NCI-H69 (cell line): ENCODE data around the gene TUBB1.

ENCODE experiments used
- DNase-seq: peaks from one replicate; lab custom pipeline; 2025; lab: John Stamatoyannopoulos, UW

Gene TUBB1

DNA sequence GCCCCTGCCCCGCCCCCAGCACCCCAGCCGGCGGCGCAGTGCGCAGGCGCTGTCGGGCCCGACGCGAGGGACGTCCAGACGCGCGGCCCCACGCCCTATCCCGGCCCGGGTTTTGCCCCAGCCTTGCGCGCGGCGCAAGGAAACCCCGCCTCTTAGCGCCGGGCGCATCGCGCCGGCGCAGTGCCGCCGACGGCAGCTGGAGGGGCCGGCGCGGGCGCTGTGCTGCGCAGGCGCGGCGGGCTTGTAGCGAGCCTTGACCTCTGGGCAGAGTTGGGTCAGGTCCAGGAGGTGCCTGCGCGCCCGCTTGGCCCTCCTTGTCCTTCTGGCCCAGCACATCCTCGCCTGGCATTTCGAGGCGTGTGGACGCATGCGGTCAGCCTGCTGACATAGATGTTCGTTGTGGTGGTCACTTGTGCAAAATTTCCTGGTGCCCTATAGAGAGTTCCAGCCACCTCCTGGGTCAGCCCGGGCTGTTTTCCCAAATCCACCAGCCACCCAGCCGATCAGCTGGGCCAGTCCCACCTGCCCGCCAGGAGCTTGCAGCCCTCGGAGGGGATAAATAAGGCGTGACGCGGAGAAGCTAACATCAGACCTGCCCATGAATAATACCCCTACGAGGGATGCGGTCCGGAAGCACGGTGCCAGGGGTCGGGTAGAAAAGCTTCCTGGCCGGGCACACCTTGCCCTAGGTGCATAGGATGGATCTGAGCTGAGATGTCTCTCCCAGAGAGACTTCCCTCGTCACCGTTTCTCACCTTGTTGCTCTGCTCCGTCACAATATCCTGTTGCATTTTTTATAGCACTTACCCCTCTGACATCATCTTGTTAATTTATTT lies 23.8 kb downstream of the TUBB1 start:
- peak; percentile 93 for DNase-seq

DNA sequence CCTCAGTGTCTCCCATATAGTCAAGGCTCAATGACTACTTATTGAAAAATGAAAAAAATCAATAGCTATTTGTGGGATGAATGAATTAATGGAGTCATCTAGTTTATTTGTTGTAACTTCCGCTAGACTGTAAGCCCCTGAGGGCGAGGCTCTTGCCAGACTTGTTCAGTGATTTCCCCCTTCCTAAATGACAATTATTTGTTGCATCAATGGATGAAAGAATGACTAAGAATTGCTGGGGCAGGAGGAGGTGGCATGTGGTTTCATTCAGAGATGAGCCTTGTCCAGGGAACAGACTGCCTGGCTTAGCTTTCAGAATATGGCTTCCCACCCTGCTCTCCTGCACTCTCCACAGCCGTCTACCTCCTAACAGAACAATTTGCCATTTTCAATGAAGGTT lies 24.5 kb downstream of the TUBB1 start:
- peak; percentile 41 for DNase-seq

DNA sequence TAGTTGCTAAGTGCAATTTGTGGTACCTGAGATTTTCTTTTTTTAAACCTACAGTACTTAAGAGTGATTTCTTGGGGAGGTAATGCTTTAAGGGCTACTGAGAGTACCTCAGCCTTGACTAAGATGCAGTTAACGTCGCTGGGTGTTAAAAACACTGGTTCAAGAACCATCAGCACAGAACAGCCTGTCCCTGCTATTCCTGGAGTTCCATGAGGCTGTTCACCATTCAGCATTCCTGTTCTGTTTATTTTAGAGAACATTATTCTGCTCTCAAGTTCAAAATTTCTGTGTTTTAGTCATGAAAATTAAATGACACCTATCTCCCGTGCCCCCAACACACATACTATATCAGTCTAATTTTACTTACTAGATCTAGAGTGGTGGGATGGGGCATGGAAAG lies 25.1 kb downstream of the TUBB1 start:
- no peak for DNase-seq

DNA sequence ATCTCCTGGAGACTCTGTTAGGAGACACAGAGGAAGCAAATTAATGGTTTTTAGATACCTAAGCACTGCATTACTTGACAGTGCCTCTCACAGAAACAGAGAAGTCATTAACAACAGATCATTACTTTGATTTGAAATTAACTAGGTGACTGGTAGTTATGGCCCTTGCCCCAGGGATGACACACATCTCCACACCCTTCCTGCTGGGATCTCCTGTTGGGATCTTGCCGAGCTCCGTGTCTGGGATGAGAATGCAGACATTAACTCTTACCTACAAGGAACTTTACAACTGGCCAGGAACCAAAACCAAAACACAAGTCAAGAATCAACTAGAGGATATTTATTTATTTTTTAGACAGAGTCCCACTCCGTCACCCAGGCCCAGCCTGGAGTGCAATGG lies 25.6 kb downstream of the TUBB1 start:
- no peak for DNase-seq

DNA sequence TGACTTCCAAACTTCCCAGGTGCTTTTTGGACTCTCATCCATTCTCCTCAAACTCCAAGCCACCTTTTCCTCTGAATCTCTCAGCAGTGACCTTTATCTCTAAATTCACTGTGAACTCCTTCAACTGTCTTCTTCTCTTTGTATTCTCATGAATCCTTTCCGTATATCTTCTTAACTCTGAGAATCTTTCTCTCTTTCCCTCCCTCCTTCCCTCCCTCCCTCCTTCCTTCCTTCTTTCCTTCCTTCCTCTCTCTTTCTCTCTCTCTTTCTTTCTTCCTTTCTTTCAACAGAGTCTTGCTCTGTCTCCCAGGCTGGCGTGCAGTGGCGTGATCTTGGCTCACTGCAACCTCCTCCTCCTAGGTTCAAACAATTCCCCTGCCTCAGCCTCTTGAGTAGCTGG lies 27.6 kb downstream of the TUBB1 start:
- DNase-seq = no peak

DNA sequence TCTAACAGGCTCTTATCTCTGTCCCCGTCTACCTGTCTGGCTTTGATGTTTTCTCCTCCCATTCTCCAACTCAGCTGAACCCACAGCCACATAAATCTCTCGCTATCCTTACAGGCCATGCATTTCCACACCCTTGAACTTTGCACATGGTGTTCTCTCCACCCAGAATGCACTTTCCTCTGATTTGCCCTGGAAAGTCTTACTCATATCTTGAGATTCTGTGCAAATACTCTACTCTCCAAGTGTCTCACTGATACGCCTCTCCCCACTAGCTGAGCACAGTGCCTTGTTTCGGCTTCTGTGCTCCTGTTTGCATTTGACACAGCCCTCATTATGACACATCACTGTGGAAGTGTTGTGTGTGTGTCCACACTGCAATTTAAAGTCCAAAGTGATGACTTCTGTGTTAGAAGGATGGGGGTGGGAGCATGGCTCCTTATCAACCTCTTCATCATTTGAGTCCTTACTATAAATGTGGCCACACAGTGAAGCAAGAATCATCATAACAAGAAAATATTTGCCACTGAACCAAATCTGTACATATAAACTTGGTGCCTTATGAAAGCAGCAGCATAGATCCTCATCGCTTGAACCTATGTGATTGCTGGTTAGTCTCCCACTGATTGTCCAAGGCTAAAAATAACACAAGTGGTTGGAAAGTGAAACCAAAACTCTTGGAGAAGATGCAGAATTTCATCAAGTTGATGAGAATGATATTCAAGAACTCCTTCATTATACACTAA lies 28.9 kb downstream of the TUBB1 start:
- no peak for DNase-seq

DNA sequence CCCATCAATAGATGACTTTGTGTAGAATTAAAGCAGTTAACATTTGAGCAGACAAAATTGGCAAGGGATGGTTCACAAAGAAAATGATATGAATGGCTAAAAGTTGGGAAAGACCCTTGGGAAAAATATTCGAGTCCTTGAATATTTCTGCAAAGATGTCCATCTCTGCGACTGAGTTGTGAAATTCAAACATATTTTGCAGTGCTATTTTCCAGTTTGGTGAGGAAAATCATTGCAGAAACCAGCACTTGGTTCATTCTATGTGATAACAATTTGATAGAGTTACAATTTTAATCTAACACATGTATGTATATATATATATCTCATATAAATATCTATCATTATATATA lies 29.4 kb downstream of the TUBB1 start:
- no peak for DNase-seq

DNA sequence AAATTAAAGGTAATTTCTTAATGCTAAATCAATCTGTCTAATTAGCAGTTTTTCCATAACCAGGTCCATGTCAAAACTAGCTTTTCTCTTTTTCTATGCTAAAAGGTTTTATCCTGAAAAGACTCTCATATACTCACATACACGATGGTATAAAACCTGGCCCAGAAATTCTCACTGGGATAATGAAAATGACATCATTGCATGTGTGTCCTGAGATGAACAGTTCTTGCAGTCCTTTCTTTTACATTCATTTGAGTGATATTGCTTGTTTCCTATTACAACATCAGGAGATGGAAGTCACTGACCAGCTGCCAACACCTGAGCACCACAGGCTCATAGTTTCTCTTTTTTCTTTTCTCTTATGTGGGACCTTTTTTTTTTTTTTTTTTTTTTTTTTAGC lies 31.2 kb downstream of the TUBB1 start:
- no peak for DNase-seq

DNA sequence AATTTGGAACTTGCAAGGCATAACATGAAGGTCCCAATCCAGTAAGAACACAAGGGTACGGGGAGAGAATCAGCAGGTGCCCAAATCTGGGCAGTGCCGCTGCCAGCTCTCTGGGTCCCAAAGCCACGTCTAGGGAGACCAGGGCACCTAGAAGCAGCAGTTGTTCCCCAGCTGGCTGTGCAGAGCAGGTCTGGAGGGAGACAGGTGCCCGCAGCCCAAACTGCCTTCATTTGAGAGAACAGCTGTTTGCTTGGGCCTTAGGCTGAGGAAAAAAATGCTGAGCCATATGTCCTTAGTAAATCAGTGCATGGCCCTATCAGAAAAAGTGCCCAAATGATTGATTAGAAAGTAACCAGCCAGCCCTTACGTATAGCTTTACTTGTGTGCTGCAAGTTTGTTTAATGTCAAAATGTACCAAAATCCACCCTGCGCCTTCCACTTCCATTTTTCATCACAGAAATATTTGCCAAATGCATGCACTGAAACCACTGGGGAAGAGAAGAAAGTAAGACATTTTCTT lies 32.5 kb downstream of the TUBB1 start:
- DNase-seq = peak; percentile 76

DNA sequence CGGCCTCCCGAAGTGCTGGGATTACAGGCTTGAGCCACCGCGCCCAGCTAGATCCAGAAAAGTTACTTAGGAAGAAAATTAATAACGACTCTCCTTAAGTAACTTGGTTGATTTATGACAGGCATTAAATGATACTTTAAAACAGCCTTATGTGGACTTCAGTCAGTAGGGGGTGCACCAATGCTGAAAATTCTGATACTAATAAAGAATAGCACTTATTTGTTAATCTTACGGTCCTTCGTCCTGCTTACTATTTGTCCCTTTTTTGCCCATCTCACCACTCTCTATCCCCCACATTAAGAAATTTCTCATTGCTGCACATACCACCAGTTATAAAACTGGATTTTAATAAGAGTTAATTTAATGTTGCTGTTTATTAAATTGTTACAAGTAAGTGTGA lies 36.1 kb downstream of the TUBB1 start:
- peak; percentile 18 for DNase-seq

DNA sequence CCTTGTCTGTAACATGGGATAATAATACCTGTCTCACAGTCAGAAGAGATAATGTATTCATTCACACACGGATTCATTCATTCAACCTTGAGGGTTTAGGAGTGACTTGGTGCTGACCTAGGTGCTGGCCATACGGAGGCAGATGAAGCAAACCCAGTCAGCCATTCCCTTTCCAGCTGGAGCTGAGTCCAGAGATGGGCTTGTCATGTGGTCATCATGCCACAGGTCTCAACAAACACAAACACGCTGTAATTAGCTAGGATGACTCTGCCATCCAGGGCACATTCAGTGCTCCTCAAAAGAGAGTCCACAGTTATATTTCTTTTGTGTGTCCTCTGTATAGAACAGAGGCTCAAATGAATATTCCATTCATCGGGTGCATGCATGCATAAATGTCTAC lies 42.9 kb downstream of the TUBB1 start:
- DNase-seq = peak; percentile 96

DNA sequence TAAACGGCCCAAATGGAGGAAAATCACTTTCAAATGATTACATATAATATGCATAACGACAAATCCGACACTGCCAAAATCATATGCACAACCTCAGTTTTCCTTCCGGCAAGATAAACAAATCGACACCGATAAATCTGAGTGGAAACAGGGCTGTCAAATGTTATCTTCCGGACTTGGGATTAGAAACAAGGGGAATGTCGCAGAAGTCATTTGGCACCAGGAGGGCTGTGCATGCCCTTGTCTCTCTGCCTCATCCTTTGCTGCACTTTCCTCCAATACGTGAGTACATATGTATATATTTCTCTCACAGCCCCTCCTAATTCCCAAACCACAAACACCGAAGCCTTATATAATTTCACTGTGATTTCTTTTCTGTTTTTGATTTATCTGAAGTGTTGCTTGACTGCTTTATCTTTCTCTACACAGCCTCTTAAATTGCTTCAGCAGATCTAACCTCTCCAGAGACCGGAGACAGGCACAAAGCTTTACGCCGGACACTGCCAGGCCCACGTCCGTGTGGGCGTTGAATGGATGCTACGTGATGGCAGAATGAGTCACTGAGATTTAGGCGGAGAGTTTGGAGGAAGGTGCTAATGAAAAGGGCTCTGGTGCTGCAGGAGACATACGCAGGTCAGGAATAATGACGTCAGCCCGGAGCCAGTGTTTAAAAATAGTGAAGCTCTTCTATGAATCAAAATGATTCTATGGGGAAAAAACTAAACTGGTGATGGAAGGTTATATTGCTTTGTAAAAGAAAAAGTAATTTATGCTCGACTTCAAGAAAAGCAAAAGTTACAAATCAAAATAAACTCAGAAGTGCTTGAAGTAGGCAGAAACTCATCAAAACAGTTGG lies 44.4 kb downstream of the TUBB1 start:
- peak; percentile 91 for DNase-seq

DNA sequence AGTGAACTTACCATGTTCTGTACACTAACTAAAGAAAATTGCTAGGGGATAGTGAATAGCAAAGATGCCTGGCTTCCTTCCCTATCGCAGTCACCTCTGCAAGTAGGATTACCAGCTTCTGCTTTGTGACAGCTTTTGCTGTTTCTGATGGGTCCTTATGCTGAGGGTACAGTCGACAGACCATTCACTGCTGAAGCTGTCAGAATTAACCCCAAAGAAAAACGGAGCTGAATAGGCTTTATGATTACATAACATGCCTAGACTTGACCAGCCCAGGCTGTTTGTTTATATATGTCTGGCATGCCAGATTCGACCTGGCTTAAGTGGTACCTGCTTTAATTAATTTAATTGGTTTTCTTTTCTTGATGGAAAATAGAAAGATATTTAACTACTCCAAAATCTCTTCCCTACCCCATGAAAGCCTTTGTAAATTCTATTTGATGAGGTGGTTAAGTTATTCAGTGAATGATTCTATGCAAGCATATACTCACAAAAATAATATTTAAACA lies 45.0 kb downstream of the TUBB1 start:
- DNase-seq = peak; percentile 96

DNA sequence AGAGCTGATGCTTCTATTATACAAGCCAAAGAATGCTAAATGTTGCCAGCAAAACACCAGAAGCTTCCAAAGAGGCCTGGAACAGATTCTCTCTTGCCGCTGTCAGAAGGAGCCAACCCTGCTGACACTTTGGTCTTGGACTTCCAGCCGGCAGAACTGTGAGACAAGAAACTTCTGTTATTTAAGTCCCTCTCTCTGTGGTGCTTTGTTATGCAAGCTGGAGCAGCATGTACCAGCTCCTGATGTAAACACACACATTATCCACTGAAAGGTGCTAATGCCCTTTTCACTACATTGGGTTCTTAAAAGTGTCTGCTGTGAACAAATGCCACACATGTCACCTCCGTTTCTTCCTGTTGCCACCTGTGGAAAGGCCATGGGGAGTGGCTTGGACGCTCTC lies 49.3 kb downstream of the TUBB1 start:
- DNase-seq = no peak

DNA sequence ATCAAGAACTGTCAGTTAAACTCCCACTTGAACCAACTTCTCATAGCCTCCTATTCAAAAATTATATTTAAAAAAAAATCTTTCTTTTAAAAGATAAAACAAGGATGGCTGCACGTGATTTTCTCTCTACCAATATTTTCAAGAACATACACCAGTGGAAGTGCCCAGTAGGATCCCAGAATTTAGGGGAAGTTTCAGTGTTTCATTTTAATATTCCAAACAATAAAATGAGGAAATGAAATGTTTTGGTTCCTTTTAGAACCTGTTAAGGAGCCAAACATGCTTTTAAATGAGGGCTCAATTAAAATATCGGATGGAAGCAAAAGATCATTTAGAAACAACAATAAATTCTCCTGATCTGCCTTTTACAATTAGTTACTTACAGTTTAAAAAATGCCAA lies 49.8 kb downstream of the TUBB1 start:
- DNase-seq = no peak

DNA sequence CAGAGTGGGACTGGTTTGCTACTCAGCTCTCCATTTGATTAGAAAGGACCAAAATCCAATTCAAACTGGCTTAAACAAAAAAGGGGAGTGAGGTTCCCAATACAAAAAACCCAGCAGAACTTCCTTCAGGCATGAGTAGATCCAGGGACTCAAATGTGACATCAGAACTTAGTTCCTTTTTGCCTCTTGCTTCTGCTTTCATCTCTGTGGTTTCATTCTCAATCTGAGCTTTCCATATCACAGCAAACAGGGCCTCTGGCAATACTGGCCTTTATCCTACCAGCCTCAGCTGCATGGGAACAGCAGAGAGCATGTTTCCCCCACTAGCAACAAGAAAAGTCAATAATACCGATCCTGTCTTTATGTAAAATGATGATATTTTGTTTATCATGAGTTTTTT lies 52.0 kb downstream of the TUBB1 start:
- DNase-seq = no peak

DNA sequence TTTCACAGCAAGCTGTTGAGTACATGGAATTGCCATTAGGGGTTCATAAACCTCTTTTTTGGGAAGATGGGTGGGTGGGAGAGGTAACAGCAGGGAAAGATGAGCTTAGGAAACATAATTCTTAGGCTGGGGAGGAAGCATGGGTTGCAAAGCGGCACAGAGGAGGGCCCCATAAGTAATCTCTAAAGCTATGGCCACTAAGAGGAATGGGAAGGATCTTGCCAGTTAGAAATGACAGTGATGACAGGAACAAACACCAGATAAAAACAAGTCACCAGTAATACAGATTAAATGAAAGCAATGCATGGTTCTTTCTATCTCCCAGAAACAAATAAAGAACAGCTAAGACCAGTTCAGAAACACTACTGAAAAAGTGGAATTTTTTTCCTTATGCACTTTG lies 54.4 kb downstream of the TUBB1 start:
- DNase-seq = no peak

DNA sequence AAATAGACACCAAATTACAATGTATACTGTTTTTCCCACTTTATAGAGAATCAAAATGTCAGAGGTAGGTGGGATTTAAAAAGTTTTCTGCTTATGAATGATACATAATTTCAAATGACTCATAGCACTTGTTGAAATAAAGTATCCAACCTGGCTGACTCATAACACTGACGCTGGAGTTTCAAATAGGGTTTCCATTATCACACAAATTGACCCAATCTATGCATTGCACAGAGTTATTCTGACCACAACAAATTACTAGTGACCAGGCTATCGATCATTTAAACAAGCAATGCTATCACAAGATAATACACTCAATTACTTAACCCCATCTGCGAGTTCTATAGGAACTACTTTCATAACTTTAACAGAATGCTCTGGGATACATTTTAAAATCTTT lies 55.2 kb downstream of the TUBB1 start:
- no peak for DNase-seq

DNA sequence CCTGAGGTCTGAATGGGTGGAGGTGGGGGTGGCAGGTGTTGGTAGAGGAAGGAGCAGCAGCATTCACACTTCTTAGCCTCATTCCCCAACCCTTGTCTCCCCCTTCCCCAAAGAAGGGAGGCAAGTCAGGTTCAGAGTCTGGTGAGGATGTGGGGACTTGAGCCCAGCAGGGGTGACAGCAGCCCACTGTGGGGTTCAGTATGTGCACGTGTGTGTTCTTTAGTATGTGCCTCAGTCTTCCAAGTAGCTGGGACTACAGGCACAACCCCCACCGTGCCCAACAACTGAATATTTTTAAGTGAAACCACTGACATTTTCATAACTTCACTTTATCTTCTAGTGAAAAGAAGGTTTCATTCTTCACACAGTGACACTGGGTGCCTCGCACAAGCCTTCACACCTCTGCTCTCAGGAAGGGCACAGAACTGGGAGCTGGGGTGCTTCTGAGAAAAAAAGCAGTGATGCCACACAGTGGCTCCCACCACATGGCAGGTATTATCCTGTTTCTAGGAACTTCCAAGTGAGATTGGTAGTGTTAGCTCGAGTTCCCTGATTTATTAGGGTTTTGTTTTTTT lies 56.8 kb downstream of the TUBB1 start:
- DNase-seq = no peak
